CD14-positive monocyte (primary cell): ENCODE results near the gene GAPT. TPM values are rescaled to one million over a fixed set of nuclear protein-coding genes. Genes with fewer than 3 reads are reported as not detected.

ENCODE experiments used
- DNase-seq, 3 donors: peaks; one replicate each; pipeline ENCODE4 v3.0.0-alpha.2; 2011 to 2022
- H2AFZ ChIP-seq: 2 replicates; pipeline ENCODE4 v1.6.0; 2012; ENCODE audit warnings: mild to moderate bottlenecking, low read depth, low read length, inconsistent platforms; ENCODE audit not compliant: insufficient read depth, poor library complexity, severe bottlenecking
- H3K27ac ChIP-seq, 2 donors: 1 replicate in 1 of 2; 2 replicates in 1 of 2; pipeline ENCODE4 v1.5.1; 2012 to 2013; ENCODE audit warnings: low read length in 2 of 2, control low read depth in 1 of 2, inconsistent platforms in 1 of 2, low read depth in 1 of 2, mild to moderate bottlenecking in 1 of 2
- H3K27me3 ChIP-seq, 2 donors: one replicate each; pipeline versions ENCODE4 v1.6.0 to v1.6.1; 2011 to 2013; ENCODE audit warnings: low read length in 2 of 2; ENCODE audit not compliant: control insufficient read depth in 2 of 2, insufficient read depth in 2 of 2
- H3K36me3 ChIP-seq, 2 donors: replicated peaks in 1 of 2; 1 replicate in 1 of 2; 2 replicates in 1 of 2; pipeline versions ENCODE4 v1.5.1 to v1.6.1; 2012 to 2013; ENCODE audit warnings: low read length in 2 of 2, control low read depth in 1 of 2, inconsistent platforms in 1 of 2, mild to moderate bottlenecking in 1 of 2; ENCODE audit not compliant: insufficient read depth in 2 of 2, control insufficient read depth in 1 of 2
- H3K4me1 ChIP-seq, 2 donors: 1 replicate in 1 of 2; 2 replicates in 1 of 2; pipeline versions ENCODE4 v1.5.1 to v1.6.1; 2012 to 2013; ENCODE audit warnings: low read length in 2 of 2, control low read depth in 1 of 2, inconsistent platforms in 1 of 2, mild to moderate bottlenecking in 1 of 2, moderate library complexity in 1 of 2; ENCODE audit not compliant: insufficient read depth in 2 of 2, control insufficient read depth in 1 of 2
- H3K4me2 ChIP-seq: replicated peaks from 2 replicates; pipeline ENCODE3; 2012; ENCODE audit warnings: low read length, moderate library complexity, mild to moderate bottlenecking; ENCODE audit not compliant: poor library complexity, severe bottlenecking; ENCODE audit errors: extremely low read depth
- H3K4me3 ChIP-seq, 3 experiments: fragments of 200-600 bp in 1 of 3; sonication (generic) in 1 of 3; replicated peaks in 1 of 3; 1 replicate in 2 of 3; 2 replicates in 1 of 3; pipeline ENCODE4 v1.5.1; 2011 to 2013; ENCODE audit warnings: low read length in 3 of 3, mild to moderate bottlenecking in 3 of 3, control low read depth in 2 of 3, low read depth in 2 of 3, inconsistent platforms in 1 of 3, moderate library complexity in 1 of 3
- H3K79me2 ChIP-seq: 2 replicates; pipeline ENCODE4 v1.6.0; 2012; ENCODE audit warnings: mild to moderate bottlenecking, control low read depth, inconsistent platforms, low read length, moderate library complexity; ENCODE audit not compliant: insufficient read depth
- H3K9ac ChIP-seq: 2 replicates; pipeline ENCODE4 v1.6.0; 2017; ENCODE audit warnings: low read length, mild to moderate bottlenecking; ENCODE audit not compliant: insufficient read depth, poor library complexity, severe bottlenecking
- H3K9me3 ChIP-seq, 2 donors: replicated peaks in 1 of 2; 1 replicate in 1 of 2; 2 replicates in 1 of 2; pipeline versions ENCODE4 v1.5.1 to v1.6.1; 2012 to 2013; ENCODE audit warnings: low read length in 2 of 2, control low read depth in 1 of 2; ENCODE audit not compliant: control insufficient read depth in 1 of 2, insufficient read depth in 1 of 2
- H4K20me1 ChIP-seq: 2 replicates; pipeline ENCODE4 v1.6.0; 2012; ENCODE audit warnings: mild to moderate bottlenecking, low read length, control low read depth, moderate library complexity; ENCODE audit not compliant: insufficient read depth
- H3K27ac Mint-ChIP-seq, 7 donors: one replicate each; pipeline ENCODE4 v1.8.0; 2020; ENCODE audit warnings: mild to moderate bottlenecking in 7 of 7, mixed read lengths in 7 of 7, moderate library complexity in 6 of 7, inconsistent platforms in 2 of 7
- H3K27me3 Mint-ChIP-seq, 3 donors: one replicate each; pipeline ENCODE4 v1.8.0; 2021 to 2022; ENCODE audit warnings: low read depth in 3 of 3, mild to moderate bottlenecking in 3 of 3, mixed read lengths in 3 of 3, moderate library complexity in 3 of 3, inconsistent platforms in 1 of 3
- H3K36me3 Mint-ChIP-seq, 2 donors: one replicate each; pipeline ENCODE4 v1.8.0; 2020; ENCODE audit warnings: mixed read lengths in 2 of 2, inconsistent platforms in 1 of 2, mild to moderate bottlenecking in 1 of 2
- H3K4me1 Mint-ChIP-seq: one replicate; pipeline ENCODE4 v1.8.0; 2020; ENCODE audit warnings: mild to moderate bottlenecking, mixed read lengths
- H3K4me3 Mint-ChIP-seq, 2 donors: one replicate each; pipeline ENCODE4 v1.8.0; 2020; ENCODE audit warnings: mild to moderate bottlenecking in 2 of 2, mixed read lengths in 2 of 2, moderate library complexity in 1 of 2
- H3K9me3 Mint-ChIP-seq, 7 donors: one replicate each; pipeline ENCODE4 v1.8.0; 2020 to 2022; ENCODE audit warnings: mixed read lengths in 7 of 7, mild to moderate bottlenecking in 6 of 7, moderate library complexity in 6 of 7, inconsistent platforms in 2 of 7
- intact Hi-C, 2 donors: fragments of 100-400 bp; cut with micrococcal nuclease; formaldehyde crosslinking; loops; one replicate each; pipeline versions ENCODE4 v1.15.0 to v1.15.1; 2023
- polyA plus RNA-seq, 3 donors: library from polyadenylated mRNA; depleted of rRNA in 1 of 3; unstranded in 2 of 3; stranded (reverse) in 1 of 3; fragments of 300-500 nt in 2 of 3; fragments of >200 nt in 1 of 3; fragmentation: Illumina TruSeq in 2 of 3; gene quantifications; 1 replicate in 2 of 3; 2 replicates in 1 of 3; pipeline ENCODE4 v1.2.3, GENCODE V29; 2012 to 2021
- small RNA-seq: library from RNA; depleted of rRNA; stranded (forward); fragments of <200 nt; gene quantifications from one replicate; pipeline ENCODE3, GENCODE V24; 2012; ENCODE audit warnings: low read depth; ENCODE audit not compliant: insufficient read length
- TF ChIP-seq, protein P1 (sequence below): fragments of 200-600 bp; IDR thresholded peaks from one replicate; pipeline ENCODE4 v1.8.0; 2022; ENCODE audit warnings: antibody characterized with exemption, mild to moderate bottlenecking

The GAPT gene
- polyA plus RNA-seq, 3 donors = 46.7 to 173 (median 103) TPM

DNA sequence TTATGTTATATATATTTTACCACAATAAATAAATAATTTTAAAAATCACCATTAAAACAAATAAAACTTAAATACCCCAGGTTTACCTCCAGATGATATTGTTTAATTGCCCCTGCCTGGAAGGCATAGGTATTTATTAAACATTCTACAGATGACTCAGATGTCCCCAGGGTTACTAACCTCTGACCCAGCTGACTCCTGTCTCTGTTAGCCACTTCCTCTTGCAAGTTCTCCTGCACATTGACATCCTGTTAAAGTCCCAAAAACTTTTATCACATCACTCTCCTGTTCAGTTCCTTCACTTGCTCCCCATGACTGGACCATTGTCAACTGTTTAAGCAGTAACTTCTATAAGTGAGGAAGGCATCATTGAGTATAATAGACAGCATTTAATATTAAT, 54.7 kb downstream of the GAPT start:
- Mint-ChIP-seq H3K27me3 (no peaks in the 10 kb centered on the region), H3K9me3 (peaks cover 1 to 17% (median 10%) of the 10 kb centered on the region in 7 donors), H3K36me3 (peaks cover 2 to 5% of the 10 kb centered on the region in 2 donors), H3K27ac (peak overlapping the region; percentile 47 to 95 (median 83)), H3K4me3 (peak overlapping the region in 1 of 2 donors; percentile 40), H3K4me1 (peaks cover 57% of the 10 kb centered on the region)
- Histone ChIP-seq H2AFZ (no peak overlapping the region), H3K4me2 (peak overlapping the region; percentile 36), H3K36me3 (no peaks in the 10 kb centered on the region), H3K4me3 (peak overlapping the region in 1 of 3 experiments; percentile 22), H3K79me2 (no peaks in the 10 kb centered on the region), H3K4me1 (peaks cover 49 to 53% of the 10 kb centered on the region in 2 donors), H3K9ac (no peak overlapping the region), H3K27me3 (no peaks in the 10 kb centered on the region), H3K27ac (peak overlapping the region in 1 of 2 donors; percentile 87), H3K9me3 (peaks cover 0 to 4% of the 10 kb centered on the region in 2 donors), H4K20me1 (no peaks in the 10 kb centered on the region)
- TF ChIP-seq, protein P1, sequence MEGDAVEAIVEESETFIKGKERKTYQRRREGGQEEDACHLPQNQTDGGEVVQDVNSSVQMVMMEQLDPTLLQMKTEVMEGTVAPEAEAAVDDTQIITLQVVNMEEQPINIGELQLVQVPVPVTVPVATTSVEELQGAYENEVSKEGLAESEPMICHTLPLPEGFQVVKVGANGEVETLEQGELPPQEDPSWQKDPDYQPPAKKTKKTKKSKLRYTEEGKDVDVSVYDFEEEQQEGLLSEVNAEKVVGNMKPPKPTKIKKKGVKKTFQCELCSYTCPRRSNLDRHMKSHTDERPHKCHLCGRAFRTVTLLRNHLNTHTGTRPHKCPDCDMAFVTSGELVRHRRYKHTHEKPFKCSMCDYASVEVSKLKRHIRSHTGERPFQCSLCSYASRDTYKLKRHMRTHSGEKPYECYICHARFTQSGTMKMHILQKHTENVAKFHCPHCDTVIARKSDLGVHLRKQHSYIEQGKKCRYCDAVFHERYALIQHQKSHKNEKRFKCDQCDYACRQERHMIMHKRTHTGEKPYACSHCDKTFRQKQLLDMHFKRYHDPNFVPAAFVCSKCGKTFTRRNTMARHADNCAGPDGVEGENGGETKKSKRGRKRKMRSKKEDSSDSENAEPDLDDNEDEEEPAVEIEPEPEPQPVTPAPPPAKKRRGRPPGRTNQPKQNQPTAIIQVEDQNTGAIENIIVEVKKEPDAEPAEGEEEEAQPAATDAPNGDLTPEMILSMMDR = no peak
- intact Hi-C loops = no loop called here
- peak; percentile 71 to 94 (median 90) for DNase-seq

Small RNA genes lying within 50 kb of the gene (small RNA-seq; reads per million reads assigned to genes)
- gene MIR548AE2 = not detected

Other genes with a start within 250 kb of the GAPT start
- 10 to 100 TPM in 1 of 3 donors, 1 to 10 TPM in 2; 3.4 to 17.0 (median 4.5) TPM for gene PLK2, start 31.3 kb upstream of the GAPT start, polyA plus RNA-seq
- under 1 TPM in 2 of 3 donors, not detected in 1; under 0.01 to 0.81 TPM for gene RAB3C, start 91.6 kb downstream of the GAPT start, polyA plus RNA-seq